SK-N-SH (cell line): ENCODE measurements around the gene SLC35F5.

ENCODE experiments used
- FOXM1 ChIP-seq: IDR thresholded peaks from 2 replicates; pipeline ENCODE4 v1.4.0; 2012; ENCODE audit warnings: low read depth, mild to moderate bottlenecking
- POLR2AphosphoS5 ChIP-seq: IDR thresholded peaks from 2 replicates; pipeline ENCODE4 v1.6.1; 2012; ENCODE audit warnings: low read depth, low read length
- TF ChIP-seq, protein P1 (sequence below): IDR thresholded peaks from 2 replicates; pipeline ENCODE4 v1.6.1; 2012; ENCODE audit warnings: mild to moderate bottlenecking, low read depth, low read length, moderate library complexity

DNA sequence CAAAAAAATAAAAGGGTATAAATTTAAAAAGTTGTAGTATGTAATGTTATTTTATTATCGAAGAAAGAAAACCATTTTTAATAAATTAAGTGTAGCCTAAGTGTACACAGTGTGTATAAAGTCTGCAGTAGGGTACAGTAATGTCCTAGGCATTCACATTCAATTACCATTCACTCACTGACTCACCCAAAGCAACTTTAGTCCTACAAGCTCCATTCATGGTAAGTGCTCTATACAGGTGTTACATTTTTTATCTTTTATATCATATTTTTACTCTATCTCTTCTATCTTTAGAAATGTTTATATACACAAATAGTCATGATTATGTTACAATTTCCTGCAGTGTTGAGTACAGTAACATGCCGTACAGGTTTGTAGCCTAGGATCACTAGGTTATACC, 69.9 kb downstream of the SLC35F5 start:
- TF ChIP-seq POLR2AphosphoS5: no peak
- TF ChIP-seq, protein P1, sequence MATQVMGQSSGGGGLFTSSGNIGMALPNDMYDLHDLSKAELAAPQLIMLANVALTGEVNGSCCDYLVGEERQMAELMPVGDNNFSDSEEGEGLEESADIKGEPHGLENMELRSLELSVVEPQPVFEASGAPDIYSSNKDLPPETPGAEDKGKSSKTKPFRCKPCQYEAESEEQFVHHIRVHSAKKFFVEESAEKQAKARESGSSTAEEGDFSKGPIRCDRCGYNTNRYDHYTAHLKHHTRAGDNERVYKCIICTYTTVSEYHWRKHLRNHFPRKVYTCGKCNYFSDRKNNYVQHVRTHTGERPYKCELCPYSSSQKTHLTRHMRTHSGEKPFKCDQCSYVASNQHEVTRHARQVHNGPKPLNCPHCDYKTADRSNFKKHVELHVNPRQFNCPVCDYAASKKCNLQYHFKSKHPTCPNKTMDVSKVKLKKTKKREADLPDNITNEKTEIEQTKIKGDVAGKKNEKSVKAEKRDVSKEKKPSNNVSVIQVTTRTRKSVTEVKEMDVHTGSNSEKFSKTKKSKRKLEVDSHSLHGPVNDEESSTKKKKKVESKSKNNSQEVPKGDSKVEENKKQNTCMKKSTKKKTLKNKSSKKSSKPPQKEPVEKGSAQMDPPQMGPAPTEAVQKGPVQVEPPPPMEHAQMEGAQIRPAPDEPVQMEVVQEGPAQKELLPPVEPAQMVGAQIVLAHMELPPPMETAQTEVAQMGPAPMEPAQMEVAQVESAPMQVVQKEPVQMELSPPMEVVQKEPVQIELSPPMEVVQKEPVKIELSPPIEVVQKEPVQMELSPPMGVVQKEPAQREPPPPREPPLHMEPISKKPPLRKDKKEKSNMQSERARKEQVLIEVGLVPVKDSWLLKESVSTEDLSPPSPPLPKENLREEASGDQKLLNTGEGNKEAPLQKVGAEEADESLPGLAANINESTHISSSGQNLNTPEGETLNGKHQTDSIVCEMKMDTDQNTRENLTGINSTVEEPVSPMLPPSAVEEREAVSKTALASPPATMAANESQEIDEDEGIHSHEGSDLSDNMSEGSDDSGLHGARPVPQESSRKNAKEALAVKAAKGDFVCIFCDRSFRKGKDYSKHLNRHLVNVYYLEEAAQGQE: no peak
- TF ChIP-seq FOXM1: no peak
